CD14-positive monocyte (primary cell): ENCODE results near the gene OXT. TPM values are rescaled to one million over a fixed set of nuclear protein-coding genes. Genes with fewer than 3 reads are reported as not detected.
A peak's percentile ranks its signal among the peaks of the same experiment; 100 is the strongest.

Source experiments
- DNase-seq, 3 donors: peaks; one replicate each; pipeline ENCODE4 v3.0.0-alpha.2; 2011 to 2022
- H2AFZ ChIP-seq: 2 replicates; pipeline ENCODE4 v1.6.0; 2012; ENCODE audit warnings: mild to moderate bottlenecking, low read depth, low read length, inconsistent platforms; ENCODE audit not compliant: insufficient read depth, poor library complexity, severe bottlenecking
- H3K27ac ChIP-seq, 2 donors: 1 replicate in 1 of 2; 2 replicates in 1 of 2; pipeline ENCODE4 v1.5.1; 2012 to 2013; ENCODE audit warnings: low read length in 2 of 2, control low read depth in 1 of 2, inconsistent platforms in 1 of 2, low read depth in 1 of 2, mild to moderate bottlenecking in 1 of 2
- H3K27me3 ChIP-seq, 2 donors: one replicate each; pipeline versions ENCODE4 v1.6.0 to v1.6.1; 2011 to 2013; ENCODE audit warnings: low read length in 2 of 2; ENCODE audit not compliant: control insufficient read depth in 2 of 2, insufficient read depth in 2 of 2
- H3K36me3 ChIP-seq, 2 donors: replicated peaks in 1 of 2; 1 replicate in 1 of 2; 2 replicates in 1 of 2; pipeline versions ENCODE4 v1.5.1 to v1.6.1; 2012 to 2013; ENCODE audit warnings: low read length in 2 of 2, control low read depth in 1 of 2, inconsistent platforms in 1 of 2, mild to moderate bottlenecking in 1 of 2; ENCODE audit not compliant: insufficient read depth in 2 of 2, control insufficient read depth in 1 of 2
- H3K4me1 ChIP-seq, 2 donors: 1 replicate in 1 of 2; 2 replicates in 1 of 2; pipeline versions ENCODE4 v1.5.1 to v1.6.1; 2012 to 2013; ENCODE audit warnings: low read length in 2 of 2, control low read depth in 1 of 2, inconsistent platforms in 1 of 2, mild to moderate bottlenecking in 1 of 2, moderate library complexity in 1 of 2; ENCODE audit not compliant: insufficient read depth in 2 of 2, control insufficient read depth in 1 of 2
- H3K4me2 ChIP-seq: replicated peaks from 2 replicates; pipeline ENCODE3; 2012; ENCODE audit warnings: low read length, moderate library complexity, mild to moderate bottlenecking; ENCODE audit not compliant: poor library complexity, severe bottlenecking; ENCODE audit errors: extremely low read depth
- H3K4me3 ChIP-seq, 3 experiments: fragments of 200-600 bp in 1 of 3; sonication (generic) in 1 of 3; replicated peaks in 1 of 3; 1 replicate in 2 of 3; 2 replicates in 1 of 3; pipeline ENCODE4 v1.5.1; 2011 to 2013; ENCODE audit warnings: low read length in 3 of 3, mild to moderate bottlenecking in 3 of 3, control low read depth in 2 of 3, low read depth in 2 of 3, inconsistent platforms in 1 of 3, moderate library complexity in 1 of 3
- H3K79me2 ChIP-seq: 2 replicates; pipeline ENCODE4 v1.6.0; 2012; ENCODE audit warnings: mild to moderate bottlenecking, control low read depth, inconsistent platforms, low read length, moderate library complexity; ENCODE audit not compliant: insufficient read depth
- H3K9ac ChIP-seq: 2 replicates; pipeline ENCODE4 v1.6.0; 2017; ENCODE audit warnings: low read length, mild to moderate bottlenecking; ENCODE audit not compliant: insufficient read depth, poor library complexity, severe bottlenecking
- H3K9me3 ChIP-seq, 2 donors: replicated peaks in 1 of 2; 1 replicate in 1 of 2; 2 replicates in 1 of 2; pipeline versions ENCODE4 v1.5.1 to v1.6.1; 2012 to 2013; ENCODE audit warnings: low read length in 2 of 2, control low read depth in 1 of 2; ENCODE audit not compliant: control insufficient read depth in 1 of 2, insufficient read depth in 1 of 2
- H4K20me1 ChIP-seq: 2 replicates; pipeline ENCODE4 v1.6.0; 2012; ENCODE audit warnings: mild to moderate bottlenecking, low read length, control low read depth, moderate library complexity; ENCODE audit not compliant: insufficient read depth
- H3K27ac Mint-ChIP-seq, 7 donors: one replicate each; pipeline ENCODE4 v1.8.0; 2020; ENCODE audit warnings: mild to moderate bottlenecking in 7 of 7, mixed read lengths in 7 of 7, moderate library complexity in 6 of 7, inconsistent platforms in 2 of 7
- H3K27me3 Mint-ChIP-seq, 3 donors: one replicate each; pipeline ENCODE4 v1.8.0; 2021 to 2022; ENCODE audit warnings: low read depth in 3 of 3, mild to moderate bottlenecking in 3 of 3, mixed read lengths in 3 of 3, moderate library complexity in 3 of 3, inconsistent platforms in 1 of 3
- H3K36me3 Mint-ChIP-seq, 2 donors: one replicate each; pipeline ENCODE4 v1.8.0; 2020; ENCODE audit warnings: mixed read lengths in 2 of 2, inconsistent platforms in 1 of 2, mild to moderate bottlenecking in 1 of 2
- H3K4me1 Mint-ChIP-seq: one replicate; pipeline ENCODE4 v1.8.0; 2020; ENCODE audit warnings: mild to moderate bottlenecking, mixed read lengths
- H3K4me3 Mint-ChIP-seq, 2 donors: one replicate each; pipeline ENCODE4 v1.8.0; 2020; ENCODE audit warnings: mild to moderate bottlenecking in 2 of 2, mixed read lengths in 2 of 2, moderate library complexity in 1 of 2
- H3K9me3 Mint-ChIP-seq, 7 donors: one replicate each; pipeline ENCODE4 v1.8.0; 2020 to 2022; ENCODE audit warnings: mixed read lengths in 7 of 7, mild to moderate bottlenecking in 6 of 7, moderate library complexity in 6 of 7, inconsistent platforms in 2 of 7
- WGBS: methylation state at CpG from one replicate; pipeline ENCODE4 v1.1.5; 2013; ENCODE audit warnings: missing lambda C conversion rate; ENCODE audit not compliant: insufficient coverage; 5-methylcytosine and 5-hydroxymethylcytosine counted together
- intact Hi-C, 2 donors: fragments of 100-400 bp; cut with micrococcal nuclease; formaldehyde crosslinking; loops; one replicate each; pipeline versions ENCODE4 v1.15.0 to v1.15.1; 2023
- polyA plus RNA-seq, 3 donors: library from polyadenylated mRNA; depleted of rRNA in 1 of 3; unstranded in 2 of 3; stranded (reverse) in 1 of 3; fragments of 300-500 nt in 2 of 3; fragments of >200 nt in 1 of 3; fragmentation: Illumina TruSeq in 2 of 3; gene quantifications; 1 replicate in 2 of 3; 2 replicates in 1 of 3; pipeline ENCODE4 v1.2.3, GENCODE V29; 2012 to 2021
- TF ChIP-seq, protein P1 (sequence below): fragments of 200-600 bp; IDR thresholded peaks from one replicate; pipeline ENCODE4 v1.8.0; 2022; ENCODE audit warnings: antibody characterized with exemption, mild to moderate bottlenecking

Gene OXT
- polyA plus RNA-seq, 3 donors: not detected

DNA sequence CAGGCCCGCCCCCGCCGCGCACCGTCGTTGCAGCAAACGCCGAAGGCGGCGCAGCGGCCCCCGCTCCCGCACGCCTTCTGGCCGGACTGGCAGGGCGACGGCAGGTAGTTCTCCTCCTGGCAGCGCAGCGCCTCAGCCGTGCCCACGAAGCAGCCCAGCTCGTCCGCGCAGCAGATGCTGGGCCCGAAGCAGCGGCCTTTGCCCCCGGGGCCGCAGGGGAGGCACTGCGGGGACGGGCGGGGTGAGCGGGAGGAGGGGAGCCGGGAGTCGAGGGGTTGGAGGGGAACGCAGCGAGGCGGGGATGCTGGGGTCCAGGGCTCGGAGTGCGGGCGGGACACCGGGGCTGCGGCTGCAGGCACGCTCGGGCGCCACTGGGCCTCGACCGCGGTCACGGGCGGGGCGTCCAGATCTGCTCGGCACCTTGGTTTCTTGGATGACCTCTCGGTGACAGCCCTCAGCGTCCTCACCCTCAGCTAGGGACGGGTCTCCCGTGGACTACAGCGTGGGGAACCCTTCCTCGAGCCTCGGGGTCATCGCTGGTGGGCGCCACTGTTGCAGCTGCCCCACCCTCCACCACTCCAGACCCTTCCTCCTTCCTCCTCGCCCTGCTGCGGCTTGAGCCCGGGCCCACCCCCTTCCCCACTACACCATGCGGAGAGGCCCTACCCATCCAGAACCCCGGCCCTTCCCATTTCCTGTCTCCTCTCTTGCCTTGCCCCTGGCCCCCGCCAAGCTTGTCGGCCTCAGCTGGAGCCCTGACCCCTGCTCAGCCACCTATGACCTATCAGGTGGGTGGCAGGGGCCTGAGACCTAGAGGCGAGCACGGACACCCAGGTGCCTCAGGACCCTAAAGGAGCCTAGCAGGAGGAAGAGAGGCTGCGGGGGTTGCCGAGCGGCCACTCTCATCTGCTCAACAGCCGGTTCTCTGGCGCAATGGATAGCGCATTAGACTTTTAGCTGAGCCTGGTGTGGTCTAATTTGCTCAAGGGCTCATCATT lies 11.8 kb downstream of the OXT start:
- Histone ChIP-seq H3K36me3 (no peaks in the 10 kb centered on the region), H3K79me2 (no peaks in the 10 kb centered on the region), H3K27ac (no peak overlapping the region), H3K9ac (no peak overlapping the region), H3K27me3 (peaks cover 26 to 62% of the 10 kb centered on the region in 2 donors), H3K4me1 (peaks cover 21 to 25% of the 10 kb centered on the region in 2 donors), H3K4me3 (peak overlapping the region in 1 of 3 experiments; percentile 56), H3K4me2 (peak overlapping the region; percentile 62), H4K20me1 (no peaks in the 10 kb centered on the region), H3K9me3 (peaks cover 7 to 27% of the 10 kb centered on the region in 2 donors), H2AFZ (peak overlapping the region; percentile 46)
- peaks cover 23% of the 10 kb centered on the region for H3K4me1 Mint-ChIP-seq
- TF ChIP-seq, protein P1, sequence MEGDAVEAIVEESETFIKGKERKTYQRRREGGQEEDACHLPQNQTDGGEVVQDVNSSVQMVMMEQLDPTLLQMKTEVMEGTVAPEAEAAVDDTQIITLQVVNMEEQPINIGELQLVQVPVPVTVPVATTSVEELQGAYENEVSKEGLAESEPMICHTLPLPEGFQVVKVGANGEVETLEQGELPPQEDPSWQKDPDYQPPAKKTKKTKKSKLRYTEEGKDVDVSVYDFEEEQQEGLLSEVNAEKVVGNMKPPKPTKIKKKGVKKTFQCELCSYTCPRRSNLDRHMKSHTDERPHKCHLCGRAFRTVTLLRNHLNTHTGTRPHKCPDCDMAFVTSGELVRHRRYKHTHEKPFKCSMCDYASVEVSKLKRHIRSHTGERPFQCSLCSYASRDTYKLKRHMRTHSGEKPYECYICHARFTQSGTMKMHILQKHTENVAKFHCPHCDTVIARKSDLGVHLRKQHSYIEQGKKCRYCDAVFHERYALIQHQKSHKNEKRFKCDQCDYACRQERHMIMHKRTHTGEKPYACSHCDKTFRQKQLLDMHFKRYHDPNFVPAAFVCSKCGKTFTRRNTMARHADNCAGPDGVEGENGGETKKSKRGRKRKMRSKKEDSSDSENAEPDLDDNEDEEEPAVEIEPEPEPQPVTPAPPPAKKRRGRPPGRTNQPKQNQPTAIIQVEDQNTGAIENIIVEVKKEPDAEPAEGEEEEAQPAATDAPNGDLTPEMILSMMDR: no peak
- DNase-seq: no peak
- intact Hi-C loops: no loop called here
- WGBS: under 1% methylated on average over 71 of the region's 76 CpGs
- H3K36me3 Mint-ChIP-seq: peaks cover 0 to 9% of the 10 kb centered on the region in 2 donors
- no peak overlapping the region for H3K27ac Mint-ChIP-seq
- H3K9me3 Mint-ChIP-seq: peaks cover 0 to 20% (median 11%) of the 10 kb centered on the region in 7 donors
- peaks cover 57 to 68% (median 66%) of the 10 kb centered on the region in 3 donors for H3K27me3 Mint-ChIP-seq
- H3K4me3 Mint-ChIP-seq: peak overlapping the region; percentile 47 to 83

DNA sequence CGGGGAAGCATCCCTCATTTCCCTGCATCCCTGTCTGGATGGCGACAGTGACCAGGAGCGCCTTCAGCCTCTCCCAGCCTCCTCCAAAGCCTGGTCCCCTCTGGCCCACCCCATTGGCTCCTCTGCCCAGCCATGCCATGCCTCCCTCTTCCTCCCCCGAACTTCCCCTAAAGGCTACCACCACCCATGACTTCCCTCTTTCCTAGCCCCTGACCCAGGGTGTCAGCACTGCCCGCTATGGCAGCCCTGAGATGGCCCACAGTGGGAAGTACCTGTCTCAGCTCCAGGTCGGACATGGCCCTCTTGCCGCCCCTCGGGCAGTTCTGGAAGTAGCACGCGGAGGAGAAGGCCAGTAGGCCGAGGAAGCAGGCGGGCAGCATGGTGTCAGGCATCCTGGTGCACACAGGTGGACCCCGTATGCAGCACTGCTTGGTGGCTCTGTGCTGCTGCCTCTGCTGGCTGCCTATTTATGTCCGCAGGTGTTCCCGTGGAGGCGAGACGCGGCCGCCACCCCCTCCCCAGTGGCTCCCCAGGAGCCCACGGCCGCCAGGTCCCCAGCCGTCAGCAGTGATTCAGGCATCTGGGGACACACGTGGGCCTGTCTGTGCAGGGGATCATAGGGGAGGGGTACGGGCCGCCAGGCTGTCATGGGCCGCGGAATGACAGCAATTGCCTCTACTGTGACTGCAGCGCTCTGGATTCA lies 13.0 kb downstream of the OXT start, which contains the start of gene AVP:
Gene AVP, minus strand, starts transcription at position 442 of the 703 bp plus-strand sequence. Its CDS starts 50 bp downstream, at position 392.
- peaks cover 26 to 52% of the 10 kb centered on the region in 2 donors for H3K27me3 ChIP-seq
- peak within 1 kb of the TSS in 1 of 7 donors; percentile 35 for H3K27ac Mint-ChIP-seq
- peak within 1 kb of the TSS; percentile 46 for H2AFZ ChIP-seq
- peaks cover 23% of the 10 kb centered on the region for H3K4me1 Mint-ChIP-seq
- peaks cover 0 to 9% of the 10 kb centered on the region in 2 donors for H3K36me3 Mint-ChIP-seq
- TF ChIP-seq, protein P1: no peak
- H3K4me3 ChIP-seq: peak within 1 kb of the TSS in 1 of 3 experiments; percentile 56
- no peak within 1 kb of the TSS for H3K27ac ChIP-seq
- H3K9me3 Mint-ChIP-seq: peaks cover 0 to 20% (median 11%) of the 10 kb centered on the region in 7 donors
- no peaks in the 10 kb centered on the region for H3K79me2 ChIP-seq
- 38% methylated on average over 19 of the region's 28 CpGs for WGBS
- peaks cover 21 to 25% of the 10 kb centered on the region in 2 donors for H3K4me1 ChIP-seq
- peaks cover 7 to 27% of the 10 kb centered on the region in 2 donors for H3K9me3 ChIP-seq
- H3K27me3 Mint-ChIP-seq: peaks cover 55 to 62% (median 56%) of the 10 kb centered on the region in 3 donors
- no peaks in the 10 kb centered on the region for H3K36me3 ChIP-seq
- peak within 1 kb of the TSS; percentile 47 to 83 for H3K4me3 Mint-ChIP-seq
- intact Hi-C loops: no loop called here
- peak; percentile 27 to 61 (median 41) for DNase-seq
- peak within 1 kb of the TSS; percentile 62 for H3K4me2 ChIP-seq
- no peaks in the 10 kb centered on the region for H4K20me1 ChIP-seq
- no peak within 1 kb of the TSS for H3K9ac ChIP-seq
